ENCODE measurements around the gene UBASH3A. TPM values are rescaled to one million over a fixed set of nuclear protein-coding genes. Genes with fewer than 3 reads are reported as not detected.

The UBASH3A gene
- polyA plus RNA-seq, 3 donors, result not detected

DNA sequence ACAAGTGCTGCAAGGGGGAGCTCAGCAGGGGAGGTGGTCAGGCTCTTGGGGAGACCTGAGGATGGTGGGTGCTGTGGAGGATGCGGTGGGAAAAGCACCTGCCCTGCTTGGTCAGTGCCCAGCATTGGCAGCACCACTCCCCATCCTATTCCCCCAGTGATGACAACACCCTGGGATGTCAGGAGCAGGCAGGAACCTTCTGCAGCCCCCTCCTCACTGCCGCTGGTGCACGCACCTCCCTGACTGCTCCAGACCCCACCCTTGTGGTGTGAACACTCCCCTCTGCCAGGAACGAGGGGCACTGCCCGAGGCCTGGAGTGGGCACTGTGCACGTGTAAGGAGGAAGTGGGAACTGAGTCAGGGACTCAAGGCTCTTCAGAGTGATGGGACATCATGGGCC is 20.4 kb upstream of the UBASH3A start:
- H3K27me3 ChIP-seq (ENCODE audit: control insufficient read depth in 2 of 2, insufficient read depth in 2 of 2, low read length in 2 of 2), result no peaks in the 10 kb centered on the region
- H3K9ac ChIP-seq (ENCODE audit: insufficient read depth, low read length, poor library complexity, severe bottlenecking), result no peak overlapping the region
- no peak overlapping the region for H2AFZ ChIP-seq (ENCODE audit: insufficient read depth, low read depth, low read length, poor library complexity, severe bottlenecking)
- 75% methylated on average over 4 of the region's 6 CpGs for WGBS (ENCODE audit: insufficient coverage)
- H3K4me1 Mint-ChIP-seq, result peaks cover 56% of the 10 kb centered on the region
- H3K4me2 ChIP-seq (replicated peaks; ENCODE audit: extremely low read depth, low read length, poor library complexity, severe bottlenecking), result no peak overlapping the region
- no peaks in the 10 kb centered on the region for H3K36me3 ChIP-seq (replicated peaks in 1 of 2; ENCODE audit: control insufficient read depth in 1 of 2, insufficient read depth in 2 of 2, low read length in 2 of 2)
- H3K4me3 ChIP-seq (replicated peaks in 1 of 3; ENCODE audit: low read depth in 2 of 3, low read length in 3 of 3), result no peak overlapping the region
- H3K27ac ChIP-seq (ENCODE audit: low read depth in 1 of 2, low read length in 2 of 2), result no peak overlapping the region
- intact Hi-C loops (cut with micrococcal nuclease), result loop anchor here in 1 of 2 donors (5.0 kb wide), 1 partner anchor 64 kb away; no protein-coding TSS in a partner anchor
- peaks cover 11 to 20% (median 15%) of the 10 kb centered on the region in 7 donors for H3K9me3 Mint-ChIP-seq
- no peaks in the 10 kb centered on the region for H3K79me2 ChIP-seq (ENCODE audit: insufficient read depth, low read length)
- peaks cover 20 to 39% of the 10 kb centered on the region in 2 donors for H3K4me1 ChIP-seq (ENCODE audit: control insufficient read depth in 1 of 2, insufficient read depth in 2 of 2, low read length in 2 of 2)
- H3K36me3 Mint-ChIP-seq, result no peaks in the 10 kb centered on the region
- H3K27ac Mint-ChIP-seq, result peak overlapping the region in 1 of 7 donors; percentile 60
- no peaks in the 10 kb centered on the region for H4K20me1 ChIP-seq (ENCODE audit: insufficient read depth, low read length)
- TF ChIP-seq, protein P1, sequence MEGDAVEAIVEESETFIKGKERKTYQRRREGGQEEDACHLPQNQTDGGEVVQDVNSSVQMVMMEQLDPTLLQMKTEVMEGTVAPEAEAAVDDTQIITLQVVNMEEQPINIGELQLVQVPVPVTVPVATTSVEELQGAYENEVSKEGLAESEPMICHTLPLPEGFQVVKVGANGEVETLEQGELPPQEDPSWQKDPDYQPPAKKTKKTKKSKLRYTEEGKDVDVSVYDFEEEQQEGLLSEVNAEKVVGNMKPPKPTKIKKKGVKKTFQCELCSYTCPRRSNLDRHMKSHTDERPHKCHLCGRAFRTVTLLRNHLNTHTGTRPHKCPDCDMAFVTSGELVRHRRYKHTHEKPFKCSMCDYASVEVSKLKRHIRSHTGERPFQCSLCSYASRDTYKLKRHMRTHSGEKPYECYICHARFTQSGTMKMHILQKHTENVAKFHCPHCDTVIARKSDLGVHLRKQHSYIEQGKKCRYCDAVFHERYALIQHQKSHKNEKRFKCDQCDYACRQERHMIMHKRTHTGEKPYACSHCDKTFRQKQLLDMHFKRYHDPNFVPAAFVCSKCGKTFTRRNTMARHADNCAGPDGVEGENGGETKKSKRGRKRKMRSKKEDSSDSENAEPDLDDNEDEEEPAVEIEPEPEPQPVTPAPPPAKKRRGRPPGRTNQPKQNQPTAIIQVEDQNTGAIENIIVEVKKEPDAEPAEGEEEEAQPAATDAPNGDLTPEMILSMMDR (IDR thresholded peaks at IDR 0.05), result no peak
- peaks cover 0 to 8% (median 4%) of the 10 kb centered on the region in 3 donors for H3K27me3 Mint-ChIP-seq (ENCODE audit: low read depth in 3 of 3)
- peaks cover 19 to 29% of the 10 kb centered on the region in 2 donors for H3K9me3 ChIP-seq (replicated peaks in 1 of 2; ENCODE audit: control insufficient read depth in 1 of 2, insufficient read depth in 1 of 2, low read length in 2 of 2)
- DNase-seq, result no peak
- H3K4me3 Mint-ChIP-seq, result no peak overlapping the region

DNA sequence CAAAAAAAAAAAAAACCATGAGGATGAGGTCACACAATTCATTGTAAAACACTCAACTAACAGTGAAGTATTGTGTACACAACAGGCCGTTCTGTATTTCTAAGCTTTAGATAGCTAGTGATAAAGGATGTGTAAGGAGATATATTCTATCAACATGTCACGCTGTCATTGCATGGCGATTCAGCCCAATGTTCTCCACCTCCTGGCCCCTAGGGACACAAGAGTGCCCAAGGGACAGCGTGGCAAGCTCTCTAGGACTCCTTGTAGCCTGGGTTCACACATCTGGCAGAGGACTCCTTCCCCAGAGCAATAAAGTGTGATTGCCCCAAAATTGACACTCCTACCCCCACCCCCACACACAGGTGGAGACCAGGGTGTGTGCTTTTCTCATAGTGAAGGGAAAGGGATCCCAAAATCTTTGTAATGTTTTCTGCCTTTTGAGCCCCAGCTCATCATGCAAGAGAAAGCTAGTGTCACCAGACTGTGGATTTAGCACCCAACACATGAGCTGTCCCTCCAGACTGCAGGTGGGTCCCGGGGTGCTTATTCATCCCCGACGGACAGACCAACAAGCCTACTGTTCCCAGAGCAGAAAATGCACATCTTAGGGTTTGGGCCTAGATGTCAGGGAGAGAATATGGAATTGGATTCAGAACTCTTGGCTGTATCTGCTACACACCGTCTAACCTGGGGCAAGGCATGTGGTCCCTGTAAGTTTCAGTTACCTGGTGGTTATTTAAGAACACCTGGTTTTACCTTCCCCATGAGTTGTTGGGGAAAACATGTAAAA is 19.4 kb upstream of the UBASH3A start:
- H3K9me3 Mint-ChIP-seq, result peaks cover 11 to 20% (median 15%) of the 10 kb centered on the region in 7 donors
- Histone ChIP-seq H3K9ac (ENCODE audit: insufficient read depth, low read length, poor library complexity, severe bottlenecking) (no peak overlapping the region), H3K4me1 (ENCODE audit: control insufficient read depth in 1 of 2, insufficient read depth in 2 of 2, low read length in 2 of 2) (peaks cover 20 to 45% of the 10 kb centered on the region in 2 donors), H3K27ac (ENCODE audit: low read depth in 1 of 2, low read length in 2 of 2) (peak overlapping the region in 1 of 2 donors; percentile 51), H3K36me3 (replicated peaks in 1 of 2; ENCODE audit: control insufficient read depth in 1 of 2, insufficient read depth in 2 of 2, low read length in 2 of 2) (no peaks in the 10 kb centered on the region), H2AFZ (ENCODE audit: insufficient read depth, low read depth, low read length, poor library complexity, severe bottlenecking) (no peak overlapping the region), H3K79me2 (ENCODE audit: insufficient read depth, low read length) (no peaks in the 10 kb centered on the region), H3K4me3 (replicated peaks in 1 of 3; ENCODE audit: low read depth in 2 of 3, low read length in 3 of 3) (no peak overlapping the region), H3K4me2 (replicated peaks; ENCODE audit: extremely low read depth, low read length, poor library complexity, severe bottlenecking) (no peak overlapping the region), H3K27me3 (ENCODE audit: control insufficient read depth in 2 of 2, insufficient read depth in 2 of 2, low read length in 2 of 2) (no peaks in the 10 kb centered on the region), H3K9me3 (replicated peaks in 1 of 2; ENCODE audit: control insufficient read depth in 1 of 2, insufficient read depth in 1 of 2, low read length in 2 of 2) (peaks cover 19 to 29% of the 10 kb centered on the region in 2 donors), H4K20me1 (ENCODE audit: insufficient read depth, low read length) (no peaks in the 10 kb centered on the region)
- H3K27ac Mint-ChIP-seq, result peak overlapping the region in 6 of 7 donors; percentile 23 to 83 (median 57)
- H3K36me3 Mint-ChIP-seq, result no peaks in the 10 kb centered on the region
- intact Hi-C loops (cut with micrococcal nuclease), result loop anchor here in 1 of 2 donors (5.0 kb wide), 1 partner anchor 63 kb away; no protein-coding TSS in a partner anchor
- no peak overlapping the region for H3K4me3 Mint-ChIP-seq
- no peak for DNase-seq
- peaks cover 0 to 9% (median 4%) of the 10 kb centered on the region in 3 donors for H3K27me3 Mint-ChIP-seq (ENCODE audit: low read depth in 3 of 3)
- TF ChIP-seq, protein P1 (IDR thresholded peaks at IDR 0.05), result no peak
- 93% methylated on average over 2 of the region's 8 CpGs for WGBS (ENCODE audit: insufficient coverage)
- peaks cover 64% of the 10 kb centered on the region for H3K4me1 Mint-ChIP-seq
